Measurements from ENCODE around the gene DGCR6L.
"Not testable (repeated sequence)": the region's sequence is repeated elsewhere in the genome, so short reads cannot be mapped to it uniquely, and the experiment has no call there.

Gene DGCR6L

GRCh38 chr22:20282901-20283673, 36.8 kb downstream of the DGCR6L start:
- DNase-seq (ENCODE audit: low read depth in 1 of 2, low spot score in 1 of 2), result no peak
- no peak for TF ChIP-seq REST (IDR thresholded peaks at IDR 0.05; ENCODE audit: insufficient replicate concordance, low read depth)
- TF ChIP-seq SPI1 (IDR thresholded peaks at IDR 0.05; ENCODE audit: borderline replicate concordance, low read depth), result no peak
- TF ChIP-seq POLR2AphosphoS5 (IDR thresholded peaks at IDR 0.05; ENCODE audit: low read depth), result no peak
- no peak for TF ChIP-seq GABPA (IDR thresholded peaks at IDR 0.05; ENCODE audit: low read depth)
- no peak for TF ChIP-seq CTCF (IDR thresholded peaks at IDR 0.05; ENCODE audit: insufficient read depth, low read length)
- Histone ChIP-seq H3K4me3 (replicated peaks; ENCODE audit: insufficient read depth, low read length) (no peak overlapping the region), H3K27ac (replicated peaks) (no peak overlapping the region), H3K27me3 (ENCODE audit: insufficient read depth, poor library complexity, severe bottlenecking) (no peaks in the 10 kb centered on the region)

- Histone ChIP-seq H3K27ac (replicated peaks) (no peak overlapping the region), H3K27me3 (ENCODE audit: insufficient read depth, poor library complexity, severe bottlenecking) (no peaks in the 10 kb centered on the region), H3K4me3 (replicated peaks; ENCODE audit: insufficient read depth, low read length) (no peak overlapping the region)
- DNase-seq (ENCODE audit: low read depth in 1 of 2, low spot score in 1 of 2), result no peak
- TF ChIP-seq SPI1 (IDR thresholded peaks at IDR 0.05; ENCODE audit: borderline replicate concordance, low read depth) (no peak), GABPA (IDR thresholded peaks at IDR 0.05; ENCODE audit: low read depth) (no peak), POLR2AphosphoS5 (IDR thresholded peaks at IDR 0.05; ENCODE audit: low read depth) (no peak), REST (IDR thresholded peaks at IDR 0.05; ENCODE audit: insufficient replicate concordance, low read depth) (no peak)
Measured at GRCh38 chr22:20281891-20282290, 38.0 kb downstream of the DGCR6L start.

GRCh38 chr22:20281473-20281872, 38.4 kb downstream of the DGCR6L start:
- H3K27me3 ChIP-seq (ENCODE audit: insufficient read depth, poor library complexity, severe bottlenecking); DNase-seq (ENCODE audit: low read depth in 1 of 2, low spot score in 1 of 2); H3K27ac ChIP-seq (replicated peaks); H3K4me3 ChIP-seq (replicated peaks; ENCODE audit: insufficient read depth, low read length): not testable (repeated sequence)

- TF ChIP-seq REST (IDR thresholded peaks at IDR 0.05; ENCODE audit: insufficient replicate concordance, low read depth) (no peak), GABPA (IDR thresholded peaks at IDR 0.05; ENCODE audit: low read depth) (no peak), CTCF (IDR thresholded peaks at IDR 0.05; ENCODE audit: insufficient read depth, low read length) (no peak), POLR2AphosphoS5 (IDR thresholded peaks at IDR 0.05; ENCODE audit: low read depth) (no peak), SPI1 (IDR thresholded peaks at IDR 0.05; ENCODE audit: borderline replicate concordance, low read depth) (no peak)
- Histone ChIP-seq H3K27ac (replicated peaks) (no peak overlapping the region), H3K27me3 (ENCODE audit: insufficient read depth, poor library complexity, severe bottlenecking) (no peaks in the 10 kb centered on the region), H3K4me3 (replicated peaks; ENCODE audit: insufficient read depth, low read length) (no peak overlapping the region)
- DNase-seq (ENCODE audit: low read depth in 1 of 2, low spot score in 1 of 2), result no peak
Measured at GRCh38 chr22:20280866-20281265, 39.0 kb downstream of the DGCR6L start.

GRCh38 chr22:20280163-20280562, 39.7 kb downstream of the DGCR6L start:
- H3K27me3 ChIP-seq (ENCODE audit: insufficient read depth, poor library complexity, severe bottlenecking); H3K4me3 ChIP-seq (replicated peaks; ENCODE audit: insufficient read depth, low read length); DNase-seq (ENCODE audit: low read depth in 1 of 2, low spot score in 1 of 2); H3K27ac ChIP-seq (replicated peaks): not testable (repeated sequence)

All from HL-60 (cell line).